ENCODE results near the gene MACO1. TPM values are rescaled to one million over a fixed set of nuclear protein-coding genes. Genes with fewer than 3 reads are reported as not detected.
A peak's percentile ranks its signal among the peaks of the same experiment; 100 is the strongest.

MACO1 gene
- total and polyA plus RNA-seq, 2 of the 13 experiments (the other 11 are each of a cell fraction or from before 2014, with no cell fraction given): 9.7 to 17.0 TPM

DNA sequence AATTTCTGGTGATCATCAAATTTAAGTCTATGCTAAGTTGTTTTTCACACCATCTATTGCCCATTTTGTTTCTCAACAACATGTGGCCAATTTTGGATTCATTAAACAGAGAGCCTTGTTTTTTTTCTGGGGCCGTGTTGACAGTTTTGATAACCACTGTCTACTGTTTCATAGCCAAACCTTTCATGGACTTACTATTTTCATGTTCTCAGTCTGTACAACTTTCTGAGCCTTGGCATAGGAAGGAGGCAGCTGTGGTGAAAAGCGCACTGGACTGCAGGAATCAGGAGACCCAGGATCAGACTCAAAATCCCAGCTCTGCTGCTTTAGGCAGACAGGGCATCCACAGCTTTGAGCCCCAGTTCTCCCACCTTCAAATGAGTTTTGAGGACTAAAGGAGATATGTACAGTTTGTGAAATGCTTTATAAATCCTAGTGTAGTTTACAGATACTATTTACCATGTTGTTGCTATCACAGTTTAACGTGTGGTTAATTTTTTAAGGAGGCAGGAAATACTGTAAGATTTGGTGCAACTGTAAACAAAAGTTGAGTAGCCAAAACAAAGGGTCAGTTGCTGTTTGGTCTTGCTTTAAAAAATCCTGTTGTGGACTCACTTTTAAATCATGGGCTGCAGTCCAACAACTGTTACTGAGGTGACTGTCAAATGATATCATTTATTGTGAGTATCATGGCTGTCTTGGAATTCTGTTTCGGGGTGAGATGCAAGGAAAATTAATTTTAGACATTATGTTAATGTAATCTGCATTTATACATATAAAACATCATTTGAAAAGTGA lies 2.9 kb downstream of the MACO1 start:
- Histone ChIP-seq H3K9ac (ENCODE audit: insufficient read depth, low read depth, low read length) (peak overlapping the region; percentile 16; the same call in 1 of the 2 replicates), H3K27me3 (ENCODE audit: control insufficient read depth in 1 of 2, insufficient read depth in 2 of 2, low read length in 2 of 2) (no peaks in the 10 kb centered on the region; a peak in 1 of 5 replicates), H3K27ac (ENCODE audit: extremely low read length, insufficient read depth, low read length) (peak overlapping the region; percentile 40), H2AFZ (ENCODE audit: low read length) (no peak overlapping the region), H3K79me2 (ENCODE audit: insufficient read depth, low read length) (peaks cover 66% of the 10 kb centered on the region), H3K4me3 (replicated peaks in 1 of 3; ENCODE audit: insufficient read depth in 1 of 3, low read depth in 2 of 3, low read length in 3 of 3) (0 out of 6 replicates have a peak overlapping the region, but pooled peaks of 2 of the 3 experiments have one; percentile 5 to 26), H3K36me3 (replicated peaks in 1 of 2; ENCODE audit: control insufficient read depth in 1 of 2, insufficient read depth in 2 of 2, low read length in 2 of 2) (peaks cover 0 to 7% of the 10 kb centered on the region in 2 experiments; a peak in 1 of 5 replicates), H4K20me1 (ENCODE audit: insufficient read depth, low read length) (peaks cover 19% of the 10 kb centered on the region), H3K9me3 (ENCODE audit: low read length) (no peaks in the 10 kb centered on the region), H3K4me2 (ENCODE audit: low read depth, low read length) (peak overlapping the region; percentile 87), H3K4me1 (ENCODE audit: insufficient read depth, low read length) (peaks cover 50% of the 10 kb centered on the region)
- BruUV-seq (replicated peaks): no TSS peak
- WGBS (ENCODE audit: low lambda C conversion rate): 63% methylated on average over 4 of the region's 4 CpGs
- DNase-seq (ENCODE audit: low spot score) (no peak), FAIRE-seq (no peak), ATAC-seq (no peak)
- TF ChIP-seq RFX5 (IDR thresholded peaks at IDR 0.05; ENCODE audit: low read depth, low read length): no peak
- TF ChIP-seq ZNF766 (CRISPR knock-in tag; IDR thresholded peaks at IDR 0.05; ENCODE audit: borderline replicate concordance): no peak
- TF ChIP-seq, protein P1, sequence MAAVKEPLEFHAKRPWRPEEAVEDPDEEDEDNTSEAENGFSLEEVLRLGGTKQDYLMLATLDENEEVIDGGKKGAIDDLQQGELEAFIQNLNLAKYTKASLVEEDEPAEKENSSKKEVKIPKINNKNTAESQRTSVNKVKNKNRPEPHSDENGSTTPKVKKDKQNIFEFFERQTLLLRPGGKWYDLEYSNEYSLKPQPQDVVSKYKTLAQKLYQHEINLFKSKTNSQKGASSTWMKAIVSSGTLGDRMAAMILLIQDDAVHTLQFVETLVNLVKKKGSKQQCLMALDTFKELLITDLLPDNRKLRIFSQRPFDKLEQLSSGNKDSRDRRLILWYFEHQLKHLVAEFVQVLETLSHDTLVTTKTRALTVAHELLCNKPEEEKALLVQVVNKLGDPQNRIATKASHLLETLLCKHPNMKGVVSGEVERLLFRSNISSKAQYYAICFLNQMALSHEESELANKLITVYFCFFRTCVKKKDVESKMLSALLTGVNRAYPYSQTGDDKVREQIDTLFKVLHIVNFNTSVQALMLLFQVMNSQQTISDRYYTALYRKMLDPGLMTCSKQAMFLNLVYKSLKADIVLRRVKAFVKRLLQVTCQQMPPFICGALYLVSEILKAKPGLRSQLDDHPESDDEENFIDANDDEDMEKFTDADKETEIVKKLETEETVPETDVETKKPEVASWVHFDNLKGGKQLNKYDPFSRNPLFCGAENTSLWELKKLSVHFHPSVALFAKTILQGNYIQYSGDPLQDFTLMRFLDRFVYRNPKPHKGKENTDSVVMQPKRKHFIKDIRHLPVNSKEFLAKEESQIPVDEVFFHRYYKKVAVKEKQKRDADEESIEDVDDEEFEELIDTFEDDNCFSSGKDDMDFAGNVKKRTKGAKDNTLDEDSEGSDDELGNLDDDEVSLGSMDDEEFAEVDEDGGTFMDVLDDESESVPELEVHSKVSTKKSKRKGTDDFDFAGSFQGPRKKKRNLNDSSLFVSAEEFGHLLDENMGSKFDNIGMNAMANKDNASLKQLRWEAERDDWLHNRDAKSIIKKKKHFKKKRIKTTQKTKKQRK (IDR thresholded peaks at IDR 0.05; ENCODE audit: low read length): no peak
- TF ChIP-seq, protein P2, sequence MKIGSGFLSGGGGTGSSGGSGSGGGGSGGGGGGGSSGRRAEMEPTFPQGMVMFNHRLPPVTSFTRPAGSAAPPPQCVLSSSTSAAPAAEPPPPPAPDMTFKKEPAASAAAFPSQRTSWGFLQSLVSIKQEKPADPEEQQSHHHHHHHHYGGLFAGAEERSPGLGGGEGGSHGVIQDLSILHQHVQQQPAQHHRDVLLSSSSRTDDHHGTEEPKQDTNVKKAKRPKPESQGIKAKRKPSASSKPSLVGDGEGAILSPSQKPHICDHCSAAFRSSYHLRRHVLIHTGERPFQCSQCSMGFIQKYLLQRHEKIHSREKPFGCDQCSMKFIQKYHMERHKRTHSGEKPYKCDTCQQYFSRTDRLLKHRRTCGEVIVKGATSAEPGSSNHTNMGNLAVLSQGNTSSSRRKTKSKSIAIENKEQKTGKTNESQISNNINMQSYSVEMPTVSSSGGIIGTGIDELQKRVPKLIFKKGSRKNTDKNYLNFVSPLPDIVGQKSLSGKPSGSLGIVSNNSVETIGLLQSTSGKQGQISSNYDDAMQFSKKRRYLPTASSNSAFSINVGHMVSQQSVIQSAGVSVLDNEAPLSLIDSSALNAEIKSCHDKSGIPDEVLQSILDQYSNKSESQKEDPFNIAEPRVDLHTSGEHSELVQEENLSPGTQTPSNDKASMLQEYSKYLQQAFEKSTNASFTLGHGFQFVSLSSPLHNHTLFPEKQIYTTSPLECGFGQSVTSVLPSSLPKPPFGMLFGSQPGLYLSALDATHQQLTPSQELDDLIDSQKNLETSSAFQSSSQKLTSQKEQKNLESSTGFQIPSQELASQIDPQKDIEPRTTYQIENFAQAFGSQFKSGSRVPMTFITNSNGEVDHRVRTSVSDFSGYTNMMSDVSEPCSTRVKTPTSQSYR (CRISPR knock-in tag; IDR thresholded peaks at IDR 0.05; ENCODE audit: borderline replicate concordance): no peak
- TF ChIP-seq, protein P3, sequence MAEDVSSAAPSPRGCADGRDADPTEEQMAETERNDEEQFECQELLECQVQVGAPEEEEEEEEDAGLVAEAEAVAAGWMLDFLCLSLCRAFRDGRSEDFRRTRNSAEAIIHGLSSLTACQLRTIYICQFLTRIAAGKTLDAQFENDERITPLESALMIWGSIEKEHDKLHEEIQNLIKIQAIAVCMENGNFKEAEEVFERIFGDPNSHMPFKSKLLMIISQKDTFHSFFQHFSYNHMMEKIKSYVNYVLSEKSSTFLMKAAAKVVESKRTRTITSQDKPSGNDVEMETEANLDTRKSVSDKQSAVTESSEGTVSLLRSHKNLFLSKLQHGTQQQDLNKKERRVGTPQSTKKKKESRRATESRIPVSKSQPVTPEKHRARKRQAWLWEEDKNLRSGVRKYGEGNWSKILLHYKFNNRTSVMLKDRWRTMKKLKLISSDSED (CRISPR knock-in tag; IDR thresholded peaks at IDR 0.05): no peak
- TF ChIP-seq MAFK (conservative IDR thresholded peaks at IDR 0.05 in 1 of 2, IDR thresholded peaks at IDR 0.05 in 1 of 2; ENCODE audit: low read length in 2 of 2): no peak
- TF ChIP-seq POLR2G (IDR thresholded peaks at IDR 0.05; ENCODE audit: low read depth, low read length): no peak
- TF ChIP-seq ASH2L (IDR thresholded peaks at IDR 0.05; ENCODE audit: insufficient read length, low read depth, low read length): peak; percentile 25
- TF ChIP-seq, protein P4, sequence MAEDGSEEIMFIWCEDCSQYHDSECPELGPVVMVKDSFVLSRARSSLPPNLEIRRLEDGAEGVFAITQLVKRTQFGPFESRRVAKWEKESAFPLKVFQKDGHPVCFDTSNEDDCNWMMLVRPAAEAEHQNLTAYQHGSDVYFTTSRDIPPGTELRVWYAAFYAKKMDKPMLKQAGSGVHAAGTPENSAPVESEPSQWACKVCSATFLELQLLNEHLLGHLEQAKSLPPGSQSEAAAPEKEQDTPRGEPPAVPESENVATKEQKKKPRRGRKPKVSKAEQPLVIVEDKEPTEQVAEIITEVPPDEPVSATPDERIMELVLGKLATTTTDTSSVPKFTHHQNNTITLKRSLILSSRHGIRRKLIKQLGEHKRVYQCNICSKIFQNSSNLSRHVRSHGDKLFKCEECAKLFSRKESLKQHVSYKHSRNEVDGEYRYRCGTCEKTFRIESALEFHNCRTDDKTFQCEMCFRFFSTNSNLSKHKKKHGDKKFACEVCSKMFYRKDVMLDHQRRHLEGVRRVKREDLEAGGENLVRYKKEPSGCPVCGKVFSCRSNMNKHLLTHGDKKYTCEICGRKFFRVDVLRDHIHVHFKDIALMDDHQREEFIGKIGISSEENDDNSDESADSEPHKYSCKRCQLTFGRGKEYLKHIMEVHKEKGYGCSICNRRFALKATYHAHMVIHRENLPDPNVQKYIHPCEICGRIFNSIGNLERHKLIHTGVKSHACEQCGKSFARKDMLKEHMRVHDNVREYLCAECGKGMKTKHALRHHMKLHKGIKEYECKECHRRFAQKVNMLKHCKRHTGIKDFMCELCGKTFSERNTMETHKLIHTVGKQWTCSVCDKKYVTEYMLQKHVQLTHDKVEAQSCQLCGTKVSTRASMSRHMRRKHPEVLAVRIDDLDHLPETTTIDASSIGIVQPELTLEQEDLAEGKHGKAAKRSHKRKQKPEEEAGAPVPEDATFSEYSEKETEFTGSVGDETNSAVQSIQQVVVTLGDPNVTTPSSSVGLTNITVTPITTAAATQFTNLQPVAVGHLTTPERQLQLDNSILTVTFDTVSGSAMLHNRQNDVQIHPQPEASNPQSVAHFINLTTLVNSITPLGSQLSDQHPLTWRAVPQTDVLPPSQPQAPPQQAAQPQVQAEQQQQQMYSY (CRISPR knock-in tag; IDR thresholded peaks at IDR 0.05): no peak
- in situ Hi-C loops (cut with HindIII; ENCODE audit: extremely low pct_ligation_motif_present, low pct_unique_long_range_greater_than_20kb) (no loop called here), intact Hi-C loops (cut with micrococcal nuclease; ENCODE audit: unreplicated experiment) (no loop called here)
- ChIA-PET POLR2A (no interaction called here), CTCF (ENCODE audit: low intra/inter-chr PET ratio, low total read pairs) (interaction anchor here (0.6 kb wide), 1 partner anchor 181 kb away, joined by 3 read pairs; no protein-coding TSS in a partner anchor)

Measured in HepG2 (cell line).